Duodenal mucosa (tissue), 2 donors: ENCODE data around the gene TMEM147.

Experiments used
- H3K27ac ChIP-seq: one replicate; pipeline ENCODE4 v1.7.0; 2013; ENCODE audit warnings: low read depth, low read length
- H3K27me3 ChIP-seq, 2 donors: one replicate each; pipeline ENCODE4 v1.7.0; 2013; ENCODE audit warnings: low read length in 2 of 2, control low read depth in 1 of 2; ENCODE audit not compliant: insufficient read depth in 2 of 2, control insufficient read depth in 1 of 2
- H3K36me3 ChIP-seq, 2 donors: one replicate each; pipeline ENCODE4 v1.7.0; 2013; ENCODE audit warnings: low read length in 2 of 2, control low read depth in 1 of 2; ENCODE audit not compliant: insufficient read depth in 2 of 2, control insufficient read depth in 1 of 2
- H3K4me1 ChIP-seq, 2 donors: one replicate each; pipeline ENCODE4 v1.7.0; 2013; ENCODE audit warnings: low read length in 2 of 2, control low read depth in 1 of 2; ENCODE audit not compliant: insufficient read depth in 2 of 2, control insufficient read depth in 1 of 2
- H3K4me3 ChIP-seq, 2 donors: one replicate each; pipeline ENCODE4 v1.7.0; 2013; ENCODE audit warnings: low read length in 2 of 2, low read depth in 1 of 2
- H3K9ac ChIP-seq, 2 donors: one replicate each; pipeline ENCODE4 v1.7.0; 2013; ENCODE audit warnings: low read length in 2 of 2, low read depth in 1 of 2
- H3K9me3 ChIP-seq, 2 donors: one replicate each; pipeline ENCODE4 v1.7.0; 2013; ENCODE audit warnings: low read length in 2 of 2, control low read depth in 1 of 2; ENCODE audit not compliant: control insufficient read depth in 1 of 2

TMEM147 gene

GRCh38 chr19:35533201-35533821, 12.1 kb upstream of the TMEM147 start, which contains the start of gene GAPDHS:
Gene GAPDHS (plus strand): TSS chr19:35533456. CDS start chr19:35533528, 72 bp downstream.
- H3K36me3 ChIP-seq = no peaks in the 10 kb centered on the region
- no peak within 1 kb of the TSS for H3K27ac ChIP-seq
- H3K4me3 ChIP-seq = peak within 1 kb of the TSS; percentile 2 to 15
- H3K27me3 ChIP-seq = peaks cover 7 to 19% of the 10 kb centered on the region in 2 donors
- H3K9ac ChIP-seq = no peak within 1 kb of the TSS
- no peaks in the 10 kb centered on the region for H3K9me3 ChIP-seq
- peaks cover 0 to 3% of the 10 kb centered on the region in 2 donors for H3K4me1 ChIP-seq

GRCh38 chr19:35533822-35534392, 11.5 kb upstream of the TMEM147 start:
- no peak overlapping the region for H3K27ac ChIP-seq
- peaks cover 0 to 3% of the 10 kb centered on the region in 2 donors for H3K4me1 ChIP-seq
- H3K9me3 ChIP-seq = no peaks in the 10 kb centered on the region
- H3K36me3 ChIP-seq = no peaks in the 10 kb centered on the region
- peaks cover 7 to 19% of the 10 kb centered on the region in 2 donors for H3K27me3 ChIP-seq
- H3K9ac ChIP-seq = no peak overlapping the region
- peak overlapping the region; percentile 2 to 15 for H3K4me3 ChIP-seq

- Histone ChIP-seq H3K9me3 (no peaks in the 10 kb centered on the region), H3K27ac (no peak overlapping the region), H3K36me3 (no peaks in the 10 kb centered on the region), H3K9ac (no peak overlapping the region), H3K4me3 (no peak overlapping the region), H3K27me3 (peaks cover 7 to 14% of the 10 kb centered on the region in 2 donors), H3K4me1 (peaks cover 0 to 3% of the 10 kb centered on the region in 2 donors)
Measured at GRCh38 chr19:35534803-35535480, 10.5 kb upstream of the TMEM147 start.

DNA sequence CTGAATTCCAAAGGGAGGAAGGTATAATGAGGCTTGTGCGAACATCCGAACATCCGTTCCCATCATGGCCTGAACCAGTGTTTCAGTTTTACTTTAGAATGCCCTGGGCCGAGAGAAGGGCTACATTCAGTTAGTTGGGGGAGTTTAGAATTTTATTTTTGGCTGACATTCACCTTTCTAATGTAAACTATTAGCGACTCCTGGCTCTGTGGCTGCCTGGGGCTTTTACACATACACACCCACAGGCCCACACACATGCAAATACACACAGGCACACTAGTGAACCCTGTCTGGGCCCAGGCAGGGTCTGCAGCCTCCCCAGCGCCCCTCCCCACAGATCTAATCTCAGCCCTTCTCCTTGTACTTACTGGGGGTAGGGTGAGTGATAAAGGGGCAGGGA, 6.1 kb upstream of the TMEM147 start:
- H3K4me1 ChIP-seq = peaks cover under 1% of the 10 kb centered on the region in 2 donors
- no peak overlapping the region for H3K4me3 ChIP-seq
- H3K27me3 ChIP-seq = no peaks in the 10 kb centered on the region
- no peaks in the 10 kb centered on the region for H3K36me3 ChIP-seq
- H3K9ac ChIP-seq = no peak overlapping the region
- no peaks in the 10 kb centered on the region for H3K9me3 ChIP-seq
- no peak overlapping the region for H3K27ac ChIP-seq

- peaks cover 5 to 6% of the 10 kb centered on the region in 2 donors for H3K4me1 ChIP-seq
- no peak overlapping the region for H3K27ac ChIP-seq
- H3K9me3 ChIP-seq = no peaks in the 10 kb centered on the region
- no peak overlapping the region for H3K4me3 ChIP-seq
- H3K9ac ChIP-seq = no peak overlapping the region
- H3K36me3 ChIP-seq = no peaks in the 10 kb centered on the region
- no peaks in the 10 kb centered on the region for H3K27me3 ChIP-seq
Measured at GRCh38 chr19:35539850-35540249, 5.6 kb upstream of the TMEM147 start.

DNA sequence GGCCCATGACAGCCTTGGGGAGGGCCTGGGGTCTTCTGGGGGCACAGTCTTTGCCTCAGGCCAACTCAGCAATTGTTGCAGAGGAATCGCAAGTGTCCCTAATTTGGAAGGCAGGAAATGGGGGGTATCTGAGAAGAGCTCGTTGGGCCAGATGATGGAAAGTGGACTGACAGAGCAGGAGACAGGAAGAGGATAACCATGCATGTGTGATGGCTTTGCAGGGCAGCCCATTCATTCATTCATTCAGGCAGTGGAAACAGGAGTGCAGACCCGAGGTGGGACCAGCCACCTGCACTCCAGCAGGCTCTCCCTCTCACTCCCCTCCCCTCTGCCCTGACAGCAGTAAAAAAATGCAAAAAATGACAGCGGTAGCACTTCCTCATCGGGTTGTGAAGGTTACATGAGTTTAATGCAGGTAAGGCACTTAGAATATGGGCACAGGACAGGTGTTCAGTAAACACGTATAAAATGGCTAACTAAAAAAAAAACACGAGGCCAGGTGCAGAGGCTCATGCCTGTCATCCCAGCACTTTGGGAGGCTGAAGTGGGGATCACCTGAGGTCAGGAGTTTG, 5.0 kb upstream of the TMEM147 start:
- H3K27ac ChIP-seq = no peak overlapping the region
- H3K9ac ChIP-seq = no peak overlapping the region
- peaks cover 5 to 7% of the 10 kb centered on the region in 2 donors for H3K4me1 ChIP-seq
- no peak overlapping the region for H3K4me3 ChIP-seq
- no peaks in the 10 kb centered on the region for H3K36me3 ChIP-seq
- H3K9me3 ChIP-seq = no peaks in the 10 kb centered on the region
- H3K27me3 ChIP-seq = no peaks in the 10 kb centered on the region

DNA sequence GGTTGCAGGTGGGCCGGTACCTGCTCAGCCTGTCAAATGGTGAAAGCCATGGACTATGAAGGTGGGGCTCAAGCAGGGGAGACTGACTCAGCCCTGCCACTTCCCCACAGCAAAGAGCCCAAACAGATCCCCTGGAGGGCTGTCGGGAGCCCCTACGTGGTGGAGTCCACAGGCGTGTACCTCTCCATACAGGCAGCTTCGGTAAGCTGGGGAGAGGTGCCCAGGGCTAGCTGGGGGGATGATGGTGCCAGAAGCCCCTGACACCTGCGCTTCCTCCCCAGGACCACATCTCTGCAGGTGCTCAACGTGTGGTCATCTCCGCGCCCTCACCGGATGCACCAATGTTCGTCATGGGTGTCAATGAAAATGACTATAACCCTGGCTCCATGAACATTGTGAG, 3.2 kb upstream of the TMEM147 start:
- peaks cover 16% of the 10 kb centered on the region in 2 donors for H3K4me1 ChIP-seq

DNA sequence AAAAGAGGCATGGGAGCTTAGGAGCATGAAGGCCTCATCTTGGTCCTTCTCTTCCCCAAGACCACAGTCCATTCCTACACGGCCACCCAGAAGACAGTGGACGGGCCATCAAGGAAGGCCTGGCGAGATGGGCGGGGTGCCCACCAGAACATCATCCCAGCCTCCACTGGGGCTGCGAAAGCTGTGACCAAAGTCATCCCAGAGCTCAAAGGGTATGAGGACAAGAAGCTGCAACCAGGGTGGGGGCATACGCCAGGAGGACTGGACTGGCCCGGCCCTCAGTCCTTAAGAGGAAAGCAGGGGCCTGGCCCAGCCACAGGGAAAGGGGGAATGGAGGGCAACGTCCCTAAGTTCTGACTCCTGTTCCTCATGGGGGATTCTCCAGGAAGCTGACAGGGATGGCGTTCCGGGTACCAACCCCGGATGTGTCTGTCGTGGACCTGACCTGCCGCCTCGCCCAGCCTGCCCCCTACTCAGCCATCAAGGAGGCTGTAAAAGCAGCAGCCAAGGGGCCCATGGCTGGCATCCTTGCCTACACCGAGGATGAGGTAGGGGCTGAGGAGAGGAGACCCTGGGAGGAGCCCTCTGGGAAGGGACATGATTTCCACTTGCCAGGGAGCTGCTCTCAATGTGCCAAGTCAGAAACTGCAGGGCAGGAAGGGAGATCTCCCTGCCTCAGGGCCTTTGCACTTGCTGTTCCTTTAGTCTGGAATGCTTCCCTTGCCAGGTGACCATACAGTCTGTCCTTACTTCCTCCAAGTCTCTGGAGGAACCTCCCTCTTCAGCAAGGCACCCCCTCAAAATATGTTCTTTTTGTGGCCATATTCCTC, 1.9 kb upstream of the TMEM147 start:
- Histone ChIP-seq H3K4me3 (no peak overlapping the region), H3K27ac (no peak overlapping the region), H3K9ac (no peak overlapping the region), H3K9me3 (no peaks in the 10 kb centered on the region), H3K27me3 (no peaks in the 10 kb centered on the region), H3K36me3 (peaks cover 0 to 5% of the 10 kb centered on the region in 2 donors), H3K4me1 (peaks cover 16% of the 10 kb centered on the region in 2 donors)

More for the DNA sequence above, 3.2 kb upstream of the TMEM147 start:
- H3K36me3 ChIP-seq = peaks cover 0 to 4% of the 10 kb centered on the region in 2 donors
- no peaks in the 10 kb centered on the region for H3K9me3 ChIP-seq
- H3K27me3 ChIP-seq = no peaks in the 10 kb centered on the region
- no peak overlapping the region for H3K4me3 ChIP-seq
- H3K9ac ChIP-seq = no peak overlapping the region
- H3K27ac ChIP-seq = no peak overlapping the region

GRCh38 chr19:35544110-35544802, 1.2 kb upstream of the TMEM147 start:
- H3K36me3 ChIP-seq = peaks cover 0 to 5% of the 10 kb centered on the region in 2 donors
- no peaks in the 10 kb centered on the region for H3K27me3 ChIP-seq
- no peaks in the 10 kb centered on the region for H3K9me3 ChIP-seq
- H3K4me3 ChIP-seq = peak overlapping the region; percentile 85 to 92
- H3K27ac ChIP-seq = no peak overlapping the region
- peaks cover 16% of the 10 kb centered on the region in 2 donors for H3K4me1 ChIP-seq
- H3K9ac ChIP-seq = peak overlapping the region; percentile 83
